ENCODE results near the gene GBE1.

DNA sequence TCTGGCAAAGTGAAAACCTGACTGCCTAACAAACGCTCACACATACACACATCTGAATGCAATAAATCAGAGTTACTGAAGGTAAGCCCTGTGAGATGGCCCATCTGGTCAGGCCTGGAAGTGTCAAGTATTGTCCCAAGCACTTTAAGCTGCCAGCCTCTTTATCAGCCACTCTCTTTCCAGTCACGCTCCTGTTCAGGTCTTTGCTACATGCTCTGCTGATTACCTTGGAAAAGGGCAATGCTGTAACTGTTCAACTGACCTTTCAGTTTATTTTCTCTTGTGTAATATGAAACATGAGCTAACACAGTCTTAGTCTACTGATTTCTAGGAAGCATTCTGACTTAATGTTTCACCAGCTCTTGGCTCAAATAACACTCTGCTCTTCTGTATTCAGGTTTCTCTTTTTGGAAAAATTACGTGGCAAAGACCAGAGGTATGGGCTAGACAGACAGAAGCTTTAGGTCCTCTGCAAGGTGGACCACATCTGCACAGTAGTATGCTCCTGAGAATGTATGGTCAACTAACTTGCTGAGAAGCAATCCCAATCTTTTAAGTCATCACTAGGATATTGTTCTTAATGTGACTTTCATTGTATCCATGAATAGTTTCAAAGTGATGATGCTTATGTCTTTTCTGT, 44.5 kb downstream of the GBE1 start:
- TF ChIP-seq, protein P1, sequence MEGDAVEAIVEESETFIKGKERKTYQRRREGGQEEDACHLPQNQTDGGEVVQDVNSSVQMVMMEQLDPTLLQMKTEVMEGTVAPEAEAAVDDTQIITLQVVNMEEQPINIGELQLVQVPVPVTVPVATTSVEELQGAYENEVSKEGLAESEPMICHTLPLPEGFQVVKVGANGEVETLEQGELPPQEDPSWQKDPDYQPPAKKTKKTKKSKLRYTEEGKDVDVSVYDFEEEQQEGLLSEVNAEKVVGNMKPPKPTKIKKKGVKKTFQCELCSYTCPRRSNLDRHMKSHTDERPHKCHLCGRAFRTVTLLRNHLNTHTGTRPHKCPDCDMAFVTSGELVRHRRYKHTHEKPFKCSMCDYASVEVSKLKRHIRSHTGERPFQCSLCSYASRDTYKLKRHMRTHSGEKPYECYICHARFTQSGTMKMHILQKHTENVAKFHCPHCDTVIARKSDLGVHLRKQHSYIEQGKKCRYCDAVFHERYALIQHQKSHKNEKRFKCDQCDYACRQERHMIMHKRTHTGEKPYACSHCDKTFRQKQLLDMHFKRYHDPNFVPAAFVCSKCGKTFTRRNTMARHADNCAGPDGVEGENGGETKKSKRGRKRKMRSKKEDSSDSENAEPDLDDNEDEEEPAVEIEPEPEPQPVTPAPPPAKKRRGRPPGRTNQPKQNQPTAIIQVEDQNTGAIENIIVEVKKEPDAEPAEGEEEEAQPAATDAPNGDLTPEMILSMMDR (conservative IDR thresholded peaks at IDR 0.05; ENCODE audit: low read length) = no peak
- TF ChIP-seq EZH2phosphoT487 (IDR thresholded peaks at IDR 0.05; ENCODE audit: borderline replicate concordance) = no peak

Measured in Loucy (cell line).